ENCODE results near the gene SENP5. TPM values are rescaled to one million over a fixed set of nuclear protein-coding genes. Genes with fewer than 3 reads are reported as not detected.

The SENP5 gene
- total and polyA plus RNA-seq, 4 donors, result 3.9 to 26.9 (median 14.3) TPM

DNA sequence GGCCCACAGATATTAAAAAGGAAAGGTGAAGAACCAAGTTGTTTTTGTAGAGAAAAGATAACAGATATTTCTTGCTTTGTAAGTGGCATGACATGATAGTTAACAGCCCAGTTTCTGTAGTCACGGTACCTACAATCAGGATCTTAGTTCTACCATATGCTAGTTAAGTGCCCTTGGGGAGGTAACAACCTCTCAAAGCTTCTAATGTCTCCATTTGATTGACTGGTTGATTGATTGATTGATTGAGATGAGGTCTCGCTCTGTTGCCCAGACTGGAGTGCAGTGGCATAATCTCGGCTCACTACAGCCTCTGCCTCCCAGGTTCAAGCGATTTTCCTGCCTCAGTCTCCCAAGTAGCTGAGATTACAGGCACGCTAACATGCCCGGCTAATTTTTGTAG is 28.5 kb downstream of the SENP5 start:
- Histone ChIP-seq H3K27me3 (ENCODE audit: control insufficient read depth in 4 of 4, insufficient read depth in 4 of 4, low read length in 3 of 4) (no peaks in the 10 kb centered on the region), H3K4me3 (ENCODE audit: low read depth in 1 of 3, low read length in 3 of 3) (no peak overlapping the region), H3K9ac (ENCODE audit: low read depth in 1 of 2, low read length in 2 of 2) (no peak overlapping the region), H3K36me3 (ENCODE audit: control insufficient read depth in 4 of 4, insufficient read depth in 3 of 4, low read depth in 1 of 4, low read length in 3 of 4) (peaks cover 0 to 4% (median 0%) of the 10 kb centered on the region in 4 donors), H3K4me1 (ENCODE audit: control insufficient read depth in 4 of 4, insufficient read depth in 4 of 4, low read length in 3 of 4) (peaks cover 2 to 7% (median 6%) of the 10 kb centered on the region in 4 donors), H3K9me3 (ENCODE audit: control insufficient read depth in 4 of 4, low read length in 3 of 4) (no peaks in the 10 kb centered on the region), H3K27ac (ENCODE audit: low read depth in 1 of 2, low read length in 2 of 2) (no peak overlapping the region)
- WGBS, result 98% methylated on average over 6 of the region's 6 CpGs
- DNase-seq (ENCODE audit: low spot score), result no peak
- TF ChIP-seq, protein P1, sequence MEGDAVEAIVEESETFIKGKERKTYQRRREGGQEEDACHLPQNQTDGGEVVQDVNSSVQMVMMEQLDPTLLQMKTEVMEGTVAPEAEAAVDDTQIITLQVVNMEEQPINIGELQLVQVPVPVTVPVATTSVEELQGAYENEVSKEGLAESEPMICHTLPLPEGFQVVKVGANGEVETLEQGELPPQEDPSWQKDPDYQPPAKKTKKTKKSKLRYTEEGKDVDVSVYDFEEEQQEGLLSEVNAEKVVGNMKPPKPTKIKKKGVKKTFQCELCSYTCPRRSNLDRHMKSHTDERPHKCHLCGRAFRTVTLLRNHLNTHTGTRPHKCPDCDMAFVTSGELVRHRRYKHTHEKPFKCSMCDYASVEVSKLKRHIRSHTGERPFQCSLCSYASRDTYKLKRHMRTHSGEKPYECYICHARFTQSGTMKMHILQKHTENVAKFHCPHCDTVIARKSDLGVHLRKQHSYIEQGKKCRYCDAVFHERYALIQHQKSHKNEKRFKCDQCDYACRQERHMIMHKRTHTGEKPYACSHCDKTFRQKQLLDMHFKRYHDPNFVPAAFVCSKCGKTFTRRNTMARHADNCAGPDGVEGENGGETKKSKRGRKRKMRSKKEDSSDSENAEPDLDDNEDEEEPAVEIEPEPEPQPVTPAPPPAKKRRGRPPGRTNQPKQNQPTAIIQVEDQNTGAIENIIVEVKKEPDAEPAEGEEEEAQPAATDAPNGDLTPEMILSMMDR (IDR thresholded peaks at IDR 0.05; ENCODE audit: low read depth, low read length, missing input control), result no peak
- no peak for TF ChIP-seq EGR1 (IDR thresholded peaks at IDR 0.05; ENCODE audit: low read depth in 2 of 2)
- TF ChIP-seq, protein P2, sequence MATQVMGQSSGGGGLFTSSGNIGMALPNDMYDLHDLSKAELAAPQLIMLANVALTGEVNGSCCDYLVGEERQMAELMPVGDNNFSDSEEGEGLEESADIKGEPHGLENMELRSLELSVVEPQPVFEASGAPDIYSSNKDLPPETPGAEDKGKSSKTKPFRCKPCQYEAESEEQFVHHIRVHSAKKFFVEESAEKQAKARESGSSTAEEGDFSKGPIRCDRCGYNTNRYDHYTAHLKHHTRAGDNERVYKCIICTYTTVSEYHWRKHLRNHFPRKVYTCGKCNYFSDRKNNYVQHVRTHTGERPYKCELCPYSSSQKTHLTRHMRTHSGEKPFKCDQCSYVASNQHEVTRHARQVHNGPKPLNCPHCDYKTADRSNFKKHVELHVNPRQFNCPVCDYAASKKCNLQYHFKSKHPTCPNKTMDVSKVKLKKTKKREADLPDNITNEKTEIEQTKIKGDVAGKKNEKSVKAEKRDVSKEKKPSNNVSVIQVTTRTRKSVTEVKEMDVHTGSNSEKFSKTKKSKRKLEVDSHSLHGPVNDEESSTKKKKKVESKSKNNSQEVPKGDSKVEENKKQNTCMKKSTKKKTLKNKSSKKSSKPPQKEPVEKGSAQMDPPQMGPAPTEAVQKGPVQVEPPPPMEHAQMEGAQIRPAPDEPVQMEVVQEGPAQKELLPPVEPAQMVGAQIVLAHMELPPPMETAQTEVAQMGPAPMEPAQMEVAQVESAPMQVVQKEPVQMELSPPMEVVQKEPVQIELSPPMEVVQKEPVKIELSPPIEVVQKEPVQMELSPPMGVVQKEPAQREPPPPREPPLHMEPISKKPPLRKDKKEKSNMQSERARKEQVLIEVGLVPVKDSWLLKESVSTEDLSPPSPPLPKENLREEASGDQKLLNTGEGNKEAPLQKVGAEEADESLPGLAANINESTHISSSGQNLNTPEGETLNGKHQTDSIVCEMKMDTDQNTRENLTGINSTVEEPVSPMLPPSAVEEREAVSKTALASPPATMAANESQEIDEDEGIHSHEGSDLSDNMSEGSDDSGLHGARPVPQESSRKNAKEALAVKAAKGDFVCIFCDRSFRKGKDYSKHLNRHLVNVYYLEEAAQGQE (IDR thresholded peaks at IDR 0.05), result no peak
- TF ChIP-seq, protein P3, sequence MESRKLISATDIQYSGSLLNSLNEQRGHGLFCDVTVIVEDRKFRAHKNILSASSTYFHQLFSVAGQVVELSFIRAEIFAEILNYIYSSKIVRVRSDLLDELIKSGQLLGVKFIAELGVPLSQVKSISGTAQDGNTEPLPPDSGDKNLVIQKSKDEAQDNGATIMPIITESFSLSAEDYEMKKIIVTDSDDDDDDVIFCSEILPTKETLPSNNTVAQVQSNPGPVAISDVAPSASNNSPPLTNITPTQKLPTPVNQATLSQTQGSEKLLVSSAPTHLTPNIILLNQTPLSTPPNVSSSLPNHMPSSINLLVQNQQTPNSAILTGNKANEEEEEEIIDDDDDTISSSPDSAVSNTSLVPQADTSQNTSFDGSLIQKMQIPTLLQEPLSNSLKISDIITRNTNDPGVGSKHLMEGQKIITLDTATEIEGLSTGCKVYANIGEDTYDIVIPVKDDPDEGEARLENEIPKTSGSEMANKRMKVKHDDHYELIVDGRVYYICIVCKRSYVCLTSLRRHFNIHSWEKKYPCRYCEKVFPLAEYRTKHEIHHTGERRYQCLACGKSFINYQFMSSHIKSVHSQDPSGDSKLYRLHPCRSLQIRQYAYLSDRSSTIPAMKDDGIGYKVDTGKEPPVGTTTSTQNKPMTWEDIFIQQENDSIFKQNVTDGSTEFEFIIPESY (IDR thresholded peaks at IDR 0.05), result no peak
- TF ChIP-seq SP1 (IDR thresholded peaks at IDR 0.05), result no peak
- TF ChIP-seq FOXA1 (IDR thresholded peaks at IDR 0.05), result no peak
- no peak for TF ChIP-seq GABPA (IDR thresholded peaks at IDR 0.05 in 1 of 2, conservative IDR thresholded peaks at IDR 0.05 in 1 of 2)
- no peak for TF ChIP-seq NR2F2 (IDR thresholded peaks at IDR 0.05)

- 85% methylated on average over 1 of the region's 1 CpG for WGBS
- TF ChIP-seq EGR1 (IDR thresholded peaks at IDR 0.05; ENCODE audit: low read depth in 2 of 2), result no peak
- no peak for TF ChIP-seq JUND (IDR thresholded peaks at IDR 0.05)
- DNase-seq (ENCODE audit: low spot score), result no peak
- Histone ChIP-seq H3K27ac (ENCODE audit: low read depth in 1 of 2, low read length in 2 of 2) (no peak overlapping the region), H3K4me3 (ENCODE audit: low read depth in 1 of 3, low read length in 3 of 3) (no peak overlapping the region), H3K9ac (ENCODE audit: low read depth in 1 of 2, low read length in 2 of 2) (no peak overlapping the region), H3K36me3 (ENCODE audit: control insufficient read depth in 4 of 4, insufficient read depth in 3 of 4, low read depth in 1 of 4, low read length in 3 of 4) (peaks cover 6 to 43% (median 29%) of the 10 kb centered on the region in 4 donors), H3K9me3 (ENCODE audit: control insufficient read depth in 4 of 4, low read length in 3 of 4) (no peaks in the 10 kb centered on the region), H3K4me1 (ENCODE audit: control insufficient read depth in 4 of 4, insufficient read depth in 4 of 4, low read length in 3 of 4) (peaks cover 1 to 7% (median 4%) of the 10 kb centered on the region in 4 donors), H3K27me3 (ENCODE audit: control insufficient read depth in 4 of 4, insufficient read depth in 4 of 4, low read length in 3 of 4) (no peaks in the 10 kb centered on the region)
Measured at GRCh38 chr3:196901768-196902167, 34.0 kb downstream of the SENP5 start.

DNA sequence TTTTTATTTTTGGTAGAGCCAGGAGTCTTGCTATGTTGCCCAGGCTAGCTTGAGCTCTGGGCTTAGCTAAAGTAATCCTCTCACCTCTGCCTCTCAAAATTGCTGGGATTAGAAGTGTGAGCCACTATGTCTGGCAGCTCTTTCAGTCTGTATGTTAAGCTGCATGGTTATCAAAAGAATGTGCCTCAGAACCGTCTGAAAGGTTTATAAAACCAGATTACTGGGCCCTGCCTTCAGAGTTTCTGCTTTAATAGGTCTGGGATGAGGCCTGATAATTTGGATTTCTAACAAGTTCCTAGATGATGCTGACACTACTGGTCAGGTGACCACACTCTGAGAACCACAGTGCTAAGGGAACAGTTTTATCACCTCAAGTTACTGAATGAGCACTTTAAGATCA is 34.6 kb downstream of the SENP5 start:
- Histone ChIP-seq H3K9me3 (ENCODE audit: control insufficient read depth in 4 of 4, low read length in 3 of 4) (no peaks in the 10 kb centered on the region), H3K4me3 (ENCODE audit: low read depth in 1 of 3, low read length in 3 of 3) (no peak overlapping the region), H3K27ac (ENCODE audit: low read depth in 1 of 2, low read length in 2 of 2) (no peak overlapping the region), H3K27me3 (ENCODE audit: control insufficient read depth in 4 of 4, insufficient read depth in 4 of 4, low read length in 3 of 4) (no peaks in the 10 kb centered on the region), H3K4me1 (ENCODE audit: control insufficient read depth in 4 of 4, insufficient read depth in 4 of 4, low read length in 3 of 4) (peaks cover 0 to 2% (median under 1%) of the 10 kb centered on the region in 4 donors), H3K36me3 (ENCODE audit: control insufficient read depth in 4 of 4, insufficient read depth in 3 of 4, low read depth in 1 of 4, low read length in 3 of 4) (peaks cover 6 to 43% (median 30%) of the 10 kb centered on the region in 4 donors), H3K9ac (ENCODE audit: low read depth in 1 of 2, low read length in 2 of 2) (no peak overlapping the region)
- no peak for TF ChIP-seq TAF1 (conservative IDR thresholded peaks at IDR 0.05)
- no peak for TF ChIP-seq ATF3 (IDR thresholded peaks at IDR 0.05)
- no peak for TF ChIP-seq SP1 (IDR thresholded peaks at IDR 0.05)
- WGBS, result 91% methylated on average over 1 of the region's 1 CpG
- no peak for DNase-seq (ENCODE audit: low spot score)
